ENCODE measurements around the gene GIGYF2.

The GIGYF2 gene

DNA sequence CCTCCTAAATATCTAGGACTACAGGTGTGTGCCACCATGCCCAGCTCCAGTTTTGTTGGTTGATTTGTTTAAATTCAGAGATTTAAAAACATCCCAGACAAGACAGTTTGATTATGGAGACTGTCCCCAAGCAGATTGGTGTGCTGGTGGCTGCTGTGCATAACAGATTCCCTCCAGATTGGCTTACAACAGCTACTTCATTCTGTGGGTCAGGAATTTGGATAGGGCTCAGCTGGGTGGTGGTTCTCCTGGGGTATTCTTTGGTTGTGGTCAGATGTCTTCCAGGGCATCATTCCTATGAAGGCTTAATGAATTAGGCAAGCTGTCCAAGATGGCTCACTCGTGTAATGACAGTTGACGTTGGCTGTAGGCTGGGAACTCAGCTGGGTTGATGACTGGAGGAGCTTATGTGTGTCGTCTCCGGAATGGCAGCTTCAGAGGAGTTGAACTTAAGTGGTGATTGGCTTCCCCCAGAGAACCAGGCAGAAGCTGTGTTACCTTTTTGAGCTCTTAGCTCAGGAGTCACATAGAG is 162.3 kb downstream of the GIGYF2 start:
- TF ChIP-seq, protein P1, sequence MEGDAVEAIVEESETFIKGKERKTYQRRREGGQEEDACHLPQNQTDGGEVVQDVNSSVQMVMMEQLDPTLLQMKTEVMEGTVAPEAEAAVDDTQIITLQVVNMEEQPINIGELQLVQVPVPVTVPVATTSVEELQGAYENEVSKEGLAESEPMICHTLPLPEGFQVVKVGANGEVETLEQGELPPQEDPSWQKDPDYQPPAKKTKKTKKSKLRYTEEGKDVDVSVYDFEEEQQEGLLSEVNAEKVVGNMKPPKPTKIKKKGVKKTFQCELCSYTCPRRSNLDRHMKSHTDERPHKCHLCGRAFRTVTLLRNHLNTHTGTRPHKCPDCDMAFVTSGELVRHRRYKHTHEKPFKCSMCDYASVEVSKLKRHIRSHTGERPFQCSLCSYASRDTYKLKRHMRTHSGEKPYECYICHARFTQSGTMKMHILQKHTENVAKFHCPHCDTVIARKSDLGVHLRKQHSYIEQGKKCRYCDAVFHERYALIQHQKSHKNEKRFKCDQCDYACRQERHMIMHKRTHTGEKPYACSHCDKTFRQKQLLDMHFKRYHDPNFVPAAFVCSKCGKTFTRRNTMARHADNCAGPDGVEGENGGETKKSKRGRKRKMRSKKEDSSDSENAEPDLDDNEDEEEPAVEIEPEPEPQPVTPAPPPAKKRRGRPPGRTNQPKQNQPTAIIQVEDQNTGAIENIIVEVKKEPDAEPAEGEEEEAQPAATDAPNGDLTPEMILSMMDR (IDR thresholded peaks at IDR 0.05): no peak
- no peak for TF ChIP-seq ZFX (IDR thresholded peaks at IDR 0.05; ENCODE audit: borderline replicate concordance)

DNA sequence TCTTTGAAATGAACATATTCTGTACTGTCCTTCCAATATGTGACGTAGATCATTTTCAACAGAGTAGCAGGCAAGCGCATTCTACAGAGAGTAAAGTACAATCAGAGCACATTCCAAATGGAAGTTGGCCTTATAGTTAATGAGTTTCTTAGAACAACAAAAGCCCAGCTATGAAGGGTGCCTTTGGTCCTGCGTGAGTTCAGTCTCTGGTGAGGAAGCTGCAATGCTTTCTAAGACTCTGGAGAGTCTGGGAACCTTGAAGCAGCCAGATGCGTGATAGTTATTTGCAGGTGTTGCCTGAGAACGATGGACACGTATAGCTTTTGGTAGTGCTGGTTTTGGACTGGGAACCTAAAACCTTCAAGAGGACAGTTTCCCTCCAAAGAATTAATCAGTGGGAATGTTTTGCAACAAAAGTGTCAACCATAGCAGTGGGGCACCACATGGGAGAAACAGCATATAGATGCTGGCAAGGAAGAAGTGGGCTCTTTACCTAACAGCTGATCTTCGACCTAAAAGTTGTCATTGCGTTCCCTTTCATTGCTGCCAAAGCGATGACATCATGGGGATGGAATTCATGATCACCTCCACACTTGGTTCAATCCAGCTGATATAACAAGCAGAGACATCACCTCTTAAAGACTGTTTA is 163.6 kb downstream of the GIGYF2 start:
- H3K27ac ChIP-seq: no peak overlapping the region
- TF ChIP-seq, protein P1 (IDR thresholded peaks at IDR 0.05): no peak

More for the DNA sequence above, 162.3 kb downstream of the GIGYF2 start:
- H3K27ac ChIP-seq: no peak overlapping the region

DNA sequence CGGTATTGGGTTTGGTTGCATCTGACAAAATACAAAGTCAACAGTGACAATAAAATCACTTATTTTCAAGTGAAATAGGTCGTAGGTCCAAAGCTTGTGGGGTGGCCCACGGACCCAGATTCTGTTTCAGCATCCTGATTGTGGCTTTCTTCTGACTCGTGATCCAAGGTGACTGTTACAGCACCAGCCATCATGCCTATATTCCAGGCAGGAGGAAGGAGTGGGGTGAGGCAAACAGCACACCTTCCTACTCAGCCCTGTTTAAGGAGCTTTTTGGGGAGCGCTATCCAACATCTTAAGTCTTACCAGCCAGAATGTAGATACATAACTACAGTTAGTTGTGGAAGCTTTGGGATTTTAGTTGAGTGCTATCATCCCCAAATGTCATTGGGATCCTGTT is 164.2 kb downstream of the GIGYF2 start:
- TF ChIP-seq ZFX (IDR thresholded peaks at IDR 0.05; ENCODE audit: borderline replicate concordance): no peak
- TF ChIP-seq, protein P1 (IDR thresholded peaks at IDR 0.05): no peak
- H3K27ac ChIP-seq: no peak overlapping the region

DNA sequence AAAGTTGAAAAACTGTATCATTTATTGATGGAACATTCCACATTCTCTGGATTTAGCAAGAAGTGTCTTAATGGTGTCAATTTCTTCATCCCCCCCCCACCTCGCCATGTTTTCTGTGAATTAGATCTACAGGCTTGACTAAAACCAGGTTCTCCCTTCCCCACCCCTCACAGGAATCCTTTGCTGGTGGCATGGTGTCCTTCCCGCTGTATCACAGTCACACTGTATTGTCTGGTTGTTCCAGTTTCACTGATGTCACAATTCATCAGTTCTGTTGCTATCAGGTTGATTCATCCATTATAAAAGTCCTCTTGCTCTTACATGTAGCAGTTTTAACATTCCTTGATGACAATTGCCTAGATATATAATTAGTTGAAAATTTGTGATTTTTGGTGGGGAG is 166.9 kb downstream of the GIGYF2 start:
- no peak overlapping the region for H3K27ac ChIP-seq

DNA sequence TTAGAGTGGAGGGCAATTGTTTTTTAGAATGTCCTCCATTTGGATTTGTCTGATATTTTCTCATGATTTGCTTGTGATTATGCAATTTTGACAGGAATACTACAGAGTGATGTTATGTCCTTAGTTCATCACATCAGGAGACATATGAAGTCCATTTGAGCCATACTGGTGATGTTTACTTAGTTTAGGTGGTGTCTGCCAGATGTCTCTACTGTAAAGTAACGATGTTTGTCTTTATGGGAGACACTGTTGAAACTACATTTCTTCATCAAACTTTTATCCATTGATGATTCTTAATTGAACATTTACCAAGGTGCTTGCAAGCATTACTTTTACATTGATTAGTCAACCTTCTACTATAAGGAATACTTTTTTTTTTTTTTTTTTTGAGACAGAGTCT is 168.0 kb downstream of the GIGYF2 start:
- no peak overlapping the region for H3K27ac ChIP-seq

More for the DNA sequence above, 166.9 kb downstream of the GIGYF2 start:
- TF ChIP-seq ZFX (IDR thresholded peaks at IDR 0.05; ENCODE audit: borderline replicate concordance): no peak
- TF ChIP-seq, protein P1 (IDR thresholded peaks at IDR 0.05): no peak

DNA sequence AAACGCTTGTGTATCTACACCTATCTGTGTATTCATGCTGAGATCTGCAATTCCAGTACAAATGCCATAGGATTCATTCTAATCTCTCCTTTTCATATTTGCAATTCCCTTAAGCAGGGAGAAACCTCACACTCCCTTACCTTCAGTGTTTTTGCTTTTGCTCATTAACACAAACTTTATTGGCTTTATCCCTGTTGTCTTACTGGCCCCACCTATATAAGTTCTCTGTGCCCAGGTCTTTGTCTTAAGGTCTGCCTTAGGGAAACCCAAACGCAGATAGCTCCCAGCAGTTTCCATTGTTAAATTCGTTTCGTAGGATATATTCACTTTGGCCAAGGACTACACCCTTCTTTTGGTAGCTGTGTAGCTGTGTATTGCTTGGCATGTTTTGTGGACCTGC is 169.0 kb downstream of the GIGYF2 start:
- TF ChIP-seq, protein P1 (IDR thresholded peaks at IDR 0.05): no peak
- TF ChIP-seq ZFX (IDR thresholded peaks at IDR 0.05; ENCODE audit: borderline replicate concordance): no peak
- no peak overlapping the region for H3K27ac ChIP-seq

More for the DNA sequence above, 168.0 kb downstream of the GIGYF2 start:
- TF ChIP-seq, protein P1 (IDR thresholded peaks at IDR 0.05): no peak
- TF ChIP-seq ZFX (IDR thresholded peaks at IDR 0.05; ENCODE audit: borderline replicate concordance): no peak
